Measurements from ENCODE around the gene RALGPS1. TPM values are rescaled to one million over a fixed set of nuclear protein-coding genes. Genes with fewer than 3 reads are reported as not detected.

The RALGPS1 gene
- total and polyA plus RNA-seq, 2 of the 8 experiments (the other 6 are each of a cell fraction or from before 2014, with no cell fraction given), result 20.0 to 23.5 TPM

GRCh38 chr9:127074561-127075548, 160.3 kb downstream of the RALGPS1 start (continued):
- no peak for TF ChIP-seq EP300 (IDR thresholded peaks at IDR 0.05; ENCODE audit: borderline replicate concordance in 1 of 2, low read depth in 2 of 2, low read length in 2 of 2)
- no peak for TF ChIP-seq SIRT6 (IDR thresholded peaks at IDR 0.05; ENCODE audit: low read length)
- TF ChIP-seq RFX5 (IDR thresholded peaks at IDR 0.05; ENCODE audit: borderline replicate concordance, low read depth, low read length), result no peak
- TF ChIP-seq CBX8 (IDR thresholded peaks at IDR 0.05; ENCODE audit: borderline replicate concordance, low read depth, low read length), result no peak
- no peak for TF ChIP-seq ATF2 (IDR thresholded peaks at IDR 0.05; ENCODE audit: low read length)
- no peak for TF ChIP-seq FOSL1 (IDR thresholded peaks at IDR 0.05; ENCODE audit: insufficient read depth, low read depth, low read length)
- TF ChIP-seq E2F6 (IDR thresholded peaks at IDR 0.05), result no peak
- no peak for TF ChIP-seq BRCA1 (IDR thresholded peaks at IDR 0.05; ENCODE audit: low read depth, low read length)
- TF ChIP-seq PHF8 (conservative IDR thresholded peaks at IDR 0.05; ENCODE audit: low read depth, low read length), result no peak
- TF ChIP-seq RXRA (IDR thresholded peaks at IDR 0.05; ENCODE audit: insufficient read depth, low read depth, low read length), result no peak
- no peak for TF ChIP-seq EGR1 (IDR thresholded peaks at IDR 0.05; ENCODE audit: borderline replicate concordance, low read depth, low read length)

Measured in H1 (cell line).